ENCODE results near the gene STAT2. TPM values are rescaled to one million over a fixed set of nuclear protein-coding genes. Genes with fewer than 3 reads are reported as not detected.

Gene STAT2
- total RNA-seq, 1 experiment from 2014 or later, result 50.4 TPM

GRCh38 chr12:56333679-56334489, 26.0 kb downstream of the STAT2 start, which contains the start of gene PAN2:
Gene PAN2, minus strand, starts transcription at chr12:56334000. Its CDS starts 906 bp downstream, at chr12:56333094.
- H3K27ac ChIP-seq (ENCODE audit: low read length), result peak within 1 kb of the TSS; percentile 99
- POLR2A ChIA-PET, result interaction anchor here (0.6 to 0.9 kb wide), 2 partner anchors 33 to 103 kb away, joined by 5 to 6 read pairs; no protein-coding TSS in a partner anchor
- H3K27me3 ChIP-seq (ENCODE audit: control insufficient read depth, insufficient read depth, low read length), result no peaks in the 10 kb centered on the region
- H3K9me3 ChIP-seq (ENCODE audit: control insufficient read depth, insufficient read depth, low read depth, low read length), result no peaks in the 10 kb centered on the region
- DNase-seq (ENCODE audit: low read depth, low spot score), result peak; percentile 89
- TF ChIP-seq, protein P1, sequence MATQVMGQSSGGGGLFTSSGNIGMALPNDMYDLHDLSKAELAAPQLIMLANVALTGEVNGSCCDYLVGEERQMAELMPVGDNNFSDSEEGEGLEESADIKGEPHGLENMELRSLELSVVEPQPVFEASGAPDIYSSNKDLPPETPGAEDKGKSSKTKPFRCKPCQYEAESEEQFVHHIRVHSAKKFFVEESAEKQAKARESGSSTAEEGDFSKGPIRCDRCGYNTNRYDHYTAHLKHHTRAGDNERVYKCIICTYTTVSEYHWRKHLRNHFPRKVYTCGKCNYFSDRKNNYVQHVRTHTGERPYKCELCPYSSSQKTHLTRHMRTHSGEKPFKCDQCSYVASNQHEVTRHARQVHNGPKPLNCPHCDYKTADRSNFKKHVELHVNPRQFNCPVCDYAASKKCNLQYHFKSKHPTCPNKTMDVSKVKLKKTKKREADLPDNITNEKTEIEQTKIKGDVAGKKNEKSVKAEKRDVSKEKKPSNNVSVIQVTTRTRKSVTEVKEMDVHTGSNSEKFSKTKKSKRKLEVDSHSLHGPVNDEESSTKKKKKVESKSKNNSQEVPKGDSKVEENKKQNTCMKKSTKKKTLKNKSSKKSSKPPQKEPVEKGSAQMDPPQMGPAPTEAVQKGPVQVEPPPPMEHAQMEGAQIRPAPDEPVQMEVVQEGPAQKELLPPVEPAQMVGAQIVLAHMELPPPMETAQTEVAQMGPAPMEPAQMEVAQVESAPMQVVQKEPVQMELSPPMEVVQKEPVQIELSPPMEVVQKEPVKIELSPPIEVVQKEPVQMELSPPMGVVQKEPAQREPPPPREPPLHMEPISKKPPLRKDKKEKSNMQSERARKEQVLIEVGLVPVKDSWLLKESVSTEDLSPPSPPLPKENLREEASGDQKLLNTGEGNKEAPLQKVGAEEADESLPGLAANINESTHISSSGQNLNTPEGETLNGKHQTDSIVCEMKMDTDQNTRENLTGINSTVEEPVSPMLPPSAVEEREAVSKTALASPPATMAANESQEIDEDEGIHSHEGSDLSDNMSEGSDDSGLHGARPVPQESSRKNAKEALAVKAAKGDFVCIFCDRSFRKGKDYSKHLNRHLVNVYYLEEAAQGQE (IDR thresholded peaks at IDR 0.05; ENCODE audit: insufficient read depth in 1 of 2, low read depth in 2 of 2, low read length in 1 of 2), result no peak
- no peak; the same call in 1 of the 2 replicates for TF ChIP-seq TCF7L2 (IDR thresholded peaks at IDR 0.05; ENCODE audit: low read depth, low read length)
- TF ChIP-seq POLR2AphosphoS5 (IDR thresholded peaks at IDR 0.05; ENCODE audit: low read depth, low read length), result peak; percentile 94
- no peak for TF ChIP-seq SIN3A (IDR thresholded peaks at IDR 0.05; ENCODE audit: borderline replicate concordance, insufficient read depth, low read depth, low read length)
- intact Hi-C loops (cut with micrococcal nuclease; ENCODE audit: unreplicated experiment), result no loop called here
- in situ Hi-C loops (cut with HindIII; ENCODE audit: low pct_unique_long_range_greater_than_20kb, low sequenced_read_pairs), result no loop called here
- peak; percentile 99 for ATAC-seq
- BruUV-seq (replicated peaks), result no TSS peak
- CTCF ChIA-PET, result no interaction called here
- H3K36me3 ChIP-seq (ENCODE audit: control insufficient read depth, insufficient read depth, low read length), result peaks cover 3% of the 10 kb centered on the region; the same call in 1 of the 2 replicates
- peak within 1 kb of the TSS; percentile 76 to 83 for H3K4me3 ChIP-seq (ENCODE audit: low read depth in 2 of 2, low read length in 2 of 2)
- H3K4me1 ChIP-seq (ENCODE audit: control insufficient read depth, insufficient read depth, low read length), result peaks cover 15% of the 10 kb centered on the region; the same call in 1 of the 2 replicates

DNA sequence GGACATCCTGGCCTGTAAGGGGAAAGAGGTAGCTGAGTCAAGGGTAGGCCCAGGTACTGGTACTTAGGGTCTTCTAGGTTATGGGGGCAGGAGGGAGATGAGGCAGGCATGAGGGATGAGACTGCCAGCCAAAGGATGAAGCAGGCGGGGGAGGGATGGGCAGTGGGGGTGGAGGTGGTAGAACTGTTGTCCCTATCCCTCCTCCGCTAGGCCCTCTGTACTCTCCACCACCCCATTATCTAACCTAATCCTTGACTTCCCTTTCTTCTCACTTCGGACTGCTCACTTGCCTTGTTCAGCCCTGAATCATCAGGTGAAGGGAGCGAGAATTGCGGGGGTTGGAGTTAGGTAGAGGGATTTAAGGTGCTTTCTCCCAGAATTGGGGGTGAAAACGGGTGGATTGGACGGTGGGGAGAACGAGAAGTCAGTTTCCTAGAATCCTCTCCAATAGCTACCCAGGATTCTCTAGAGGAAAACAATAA, 26.7 kb downstream of the STAT2 start:
- no peak for ATAC-seq
- DNase-seq (ENCODE audit: low read depth, low spot score), result no peak
- H3K27ac ChIP-seq (ENCODE audit: low read length), result peak overlapping the region; percentile 99
- BruUV-seq (replicated peaks), result TSS peak; percentile 88
- peaks cover 15% of the 10 kb centered on the region; the same call in 1 of the 2 replicates for H3K4me1 ChIP-seq (ENCODE audit: control insufficient read depth, insufficient read depth, low read length)
- in situ Hi-C loops (cut with HindIII; ENCODE audit: low pct_unique_long_range_greater_than_20kb, low sequenced_read_pairs), result no loop called here
- ChIA-PET CTCF (no interaction called here), POLR2A (interaction anchor here (0.6 to 0.9 kb wide), 2 partner anchors 33 to 103 kb away, joined by 5 to 6 read pairs; no protein-coding TSS in a partner anchor)
- H3K36me3 ChIP-seq (ENCODE audit: control insufficient read depth, insufficient read depth, low read length), result peaks cover 3% of the 10 kb centered on the region; the same call in 1 of the 2 replicates
- H3K27me3 ChIP-seq (ENCODE audit: control insufficient read depth, insufficient read depth, low read length), result no peaks in the 10 kb centered on the region
- H3K4me3 ChIP-seq (ENCODE audit: low read depth in 2 of 2, low read length in 2 of 2), result peak overlapping the region; percentile 76 to 83
- no peaks in the 10 kb centered on the region for H3K9me3 ChIP-seq (ENCODE audit: control insufficient read depth, insufficient read depth, low read depth, low read length)
- TF ChIP-seq POLR2AphosphoS5 (IDR thresholded peaks at IDR 0.05; ENCODE audit: low read depth, low read length), result no peak
- TF ChIP-seq, protein P2, sequence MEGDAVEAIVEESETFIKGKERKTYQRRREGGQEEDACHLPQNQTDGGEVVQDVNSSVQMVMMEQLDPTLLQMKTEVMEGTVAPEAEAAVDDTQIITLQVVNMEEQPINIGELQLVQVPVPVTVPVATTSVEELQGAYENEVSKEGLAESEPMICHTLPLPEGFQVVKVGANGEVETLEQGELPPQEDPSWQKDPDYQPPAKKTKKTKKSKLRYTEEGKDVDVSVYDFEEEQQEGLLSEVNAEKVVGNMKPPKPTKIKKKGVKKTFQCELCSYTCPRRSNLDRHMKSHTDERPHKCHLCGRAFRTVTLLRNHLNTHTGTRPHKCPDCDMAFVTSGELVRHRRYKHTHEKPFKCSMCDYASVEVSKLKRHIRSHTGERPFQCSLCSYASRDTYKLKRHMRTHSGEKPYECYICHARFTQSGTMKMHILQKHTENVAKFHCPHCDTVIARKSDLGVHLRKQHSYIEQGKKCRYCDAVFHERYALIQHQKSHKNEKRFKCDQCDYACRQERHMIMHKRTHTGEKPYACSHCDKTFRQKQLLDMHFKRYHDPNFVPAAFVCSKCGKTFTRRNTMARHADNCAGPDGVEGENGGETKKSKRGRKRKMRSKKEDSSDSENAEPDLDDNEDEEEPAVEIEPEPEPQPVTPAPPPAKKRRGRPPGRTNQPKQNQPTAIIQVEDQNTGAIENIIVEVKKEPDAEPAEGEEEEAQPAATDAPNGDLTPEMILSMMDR (IDR thresholded peaks at IDR 0.05), result no peak
- TF ChIP-seq, protein P1 (IDR thresholded peaks at IDR 0.05; ENCODE audit: insufficient read depth in 1 of 2, low read depth in 2 of 2, low read length in 1 of 2), result no peak
- TF ChIP-seq TCF7L2 (IDR thresholded peaks at IDR 0.05; ENCODE audit: low read depth, low read length), result no peak
- no peak for TF ChIP-seq SIN3A (IDR thresholded peaks at IDR 0.05; ENCODE audit: borderline replicate concordance, insufficient read depth, low read depth, low read length)
- intact Hi-C loops (cut with micrococcal nuclease; ENCODE audit: unreplicated experiment), result no loop called here
